Stimulated activated CD4-positive, alpha-beta T cell treated with anti-CD3 and anti-CD28 coated beads, Interleukin-12 subunit alpha, Interleukin-12 subunit beta, amount 100 ng/mL, for 48 hours (primary cell): Measurements from ENCODE around the gene RASGRP1.

Experiments
- DNase-seq, 3 donors: peaks; one replicate each; pipeline ENCODE4 v3.0.0-alpha.2; 2020; ENCODE audit warnings: low read depth in 2 of 3, low spot score in 1 of 3

RASGRP1 gene

DNA sequence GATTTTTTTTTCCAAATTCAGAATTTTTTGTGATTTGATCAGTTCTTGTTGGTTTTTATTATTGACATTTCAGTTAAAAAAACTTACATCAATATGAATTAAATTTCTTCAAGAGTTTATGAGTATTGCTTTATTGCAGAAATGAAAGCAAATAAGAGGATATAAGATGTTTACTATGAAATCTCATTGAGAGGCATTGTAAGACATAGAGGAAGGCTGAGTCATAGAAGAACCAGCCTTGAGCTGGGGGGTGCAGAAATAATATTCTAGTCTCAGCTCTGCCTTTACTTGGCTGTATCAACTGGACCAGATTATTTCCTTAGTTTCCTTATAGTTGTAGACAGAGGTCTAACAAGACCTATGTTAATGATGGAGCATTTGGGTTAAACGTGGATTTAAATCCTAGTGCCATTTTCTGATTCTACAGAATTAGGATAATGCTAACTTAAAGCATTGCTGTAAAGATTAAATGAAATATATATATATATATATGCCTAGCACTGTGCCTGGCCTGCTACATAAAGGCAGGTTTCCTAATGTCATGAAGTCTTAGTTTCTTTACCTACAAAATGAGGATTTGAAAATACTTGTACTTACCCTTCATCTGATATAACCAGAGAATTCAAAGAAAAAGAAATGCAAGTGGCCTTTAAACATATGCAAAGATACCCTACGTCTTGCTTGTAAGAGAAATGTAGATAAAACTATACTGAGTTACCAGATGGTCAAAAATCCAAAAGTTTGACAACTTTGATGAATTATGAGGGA is 103.4 kb downstream of the RASGRP1 start:
- DNase-seq: no peak

DNA sequence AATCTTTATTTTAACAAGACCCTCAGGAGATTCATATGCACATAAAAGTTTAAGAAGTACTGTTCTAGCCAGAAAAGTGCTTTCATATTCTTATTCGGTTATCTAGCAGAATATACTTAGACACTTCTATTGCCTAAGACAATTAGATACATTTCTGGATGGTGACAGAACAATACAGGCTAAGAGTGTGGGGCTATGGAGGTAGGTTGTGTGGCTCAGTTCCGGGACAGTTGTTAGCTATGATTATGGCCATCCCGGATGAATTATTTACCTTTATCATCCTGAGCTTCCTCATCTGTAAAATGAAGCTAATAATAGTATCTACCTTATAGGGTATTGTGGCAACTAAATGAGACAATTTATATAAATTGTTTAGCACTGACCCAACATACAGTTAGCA is 104.1 kb downstream of the RASGRP1 start:
- DNase-seq: no peak

DNA sequence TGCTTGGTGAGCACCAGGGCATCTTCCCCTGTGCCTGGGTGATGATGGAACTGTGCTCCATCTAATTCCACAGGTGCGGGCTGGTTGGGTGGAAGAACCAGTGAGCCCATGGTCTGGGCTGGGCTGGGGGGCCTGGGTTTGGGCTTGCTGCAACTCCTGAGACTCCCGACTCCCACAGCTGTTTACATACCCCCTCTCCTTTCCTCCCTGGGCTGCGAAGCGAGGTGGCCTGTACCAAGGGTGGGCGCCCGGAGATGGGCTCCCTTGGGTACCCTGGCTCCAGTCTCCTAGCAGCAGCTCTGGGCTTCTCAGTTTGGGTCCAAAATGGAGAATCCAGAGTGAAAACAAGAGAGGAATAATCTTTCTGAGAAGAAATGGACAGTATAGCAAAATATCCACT is 105.1 kb downstream of the RASGRP1 start:
- DNase-seq: no peak

DNA sequence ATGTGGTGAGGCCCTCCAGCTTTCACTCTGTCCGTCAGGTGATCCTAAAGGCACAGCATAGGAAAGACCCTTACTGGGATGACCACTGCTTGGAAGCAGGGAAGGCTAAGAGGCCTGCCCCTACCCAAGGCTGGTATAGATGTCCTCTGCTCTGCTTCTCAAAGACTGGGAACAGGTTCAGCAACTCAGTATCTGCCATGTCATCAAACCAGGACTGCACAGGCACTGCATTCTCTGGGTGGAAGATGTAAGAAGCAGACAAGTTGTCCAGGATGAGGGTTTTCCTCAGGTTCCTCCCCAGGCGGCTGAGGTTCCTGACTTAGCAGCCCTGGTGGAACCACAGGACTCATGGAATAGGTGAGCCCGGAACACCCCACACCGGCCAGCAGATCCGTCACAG is 106.0 kb downstream of the RASGRP1 start:
- DNase-seq: no peak

DNA sequence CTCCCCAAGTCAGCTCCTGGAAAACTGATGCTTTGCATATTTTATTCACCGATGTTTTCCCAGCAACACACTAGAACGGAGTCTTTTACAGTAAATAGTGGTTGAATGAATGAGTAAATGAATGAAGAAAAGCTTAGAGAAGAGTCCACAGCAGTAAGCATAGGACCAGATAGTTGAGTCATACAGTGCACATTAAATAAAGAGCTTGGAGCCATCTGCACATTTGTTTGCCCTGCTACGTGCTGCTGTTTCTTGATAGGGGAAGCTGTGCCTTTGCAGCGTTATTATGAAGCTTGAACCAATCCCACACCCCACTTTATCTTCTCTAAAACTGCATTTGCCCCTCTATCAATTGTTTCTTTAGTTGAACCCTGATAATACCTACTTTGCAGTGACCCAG is 109.5 kb downstream of the RASGRP1 start:
- DNase-seq: no peak

DNA sequence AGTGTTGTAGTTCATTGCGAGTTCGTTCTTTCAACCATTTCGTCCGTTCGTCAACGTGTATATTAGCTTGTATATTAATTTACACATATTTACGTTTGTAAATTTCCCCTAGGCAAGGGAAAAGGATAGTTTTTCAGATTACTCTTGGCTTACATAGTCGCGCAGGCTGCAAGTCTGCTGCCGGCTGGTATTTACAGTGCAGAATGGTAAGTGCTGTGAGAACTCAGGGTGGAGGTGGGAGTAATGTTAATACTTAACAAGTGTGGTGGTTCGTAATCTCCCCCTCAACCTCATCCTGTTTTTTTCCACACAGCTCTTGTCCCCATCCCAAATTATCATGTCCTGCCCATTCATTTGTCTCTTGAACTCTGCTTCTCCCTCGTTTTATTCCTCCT is 109.9 kb downstream of the RASGRP1 start:
- no peak for DNase-seq

DNA sequence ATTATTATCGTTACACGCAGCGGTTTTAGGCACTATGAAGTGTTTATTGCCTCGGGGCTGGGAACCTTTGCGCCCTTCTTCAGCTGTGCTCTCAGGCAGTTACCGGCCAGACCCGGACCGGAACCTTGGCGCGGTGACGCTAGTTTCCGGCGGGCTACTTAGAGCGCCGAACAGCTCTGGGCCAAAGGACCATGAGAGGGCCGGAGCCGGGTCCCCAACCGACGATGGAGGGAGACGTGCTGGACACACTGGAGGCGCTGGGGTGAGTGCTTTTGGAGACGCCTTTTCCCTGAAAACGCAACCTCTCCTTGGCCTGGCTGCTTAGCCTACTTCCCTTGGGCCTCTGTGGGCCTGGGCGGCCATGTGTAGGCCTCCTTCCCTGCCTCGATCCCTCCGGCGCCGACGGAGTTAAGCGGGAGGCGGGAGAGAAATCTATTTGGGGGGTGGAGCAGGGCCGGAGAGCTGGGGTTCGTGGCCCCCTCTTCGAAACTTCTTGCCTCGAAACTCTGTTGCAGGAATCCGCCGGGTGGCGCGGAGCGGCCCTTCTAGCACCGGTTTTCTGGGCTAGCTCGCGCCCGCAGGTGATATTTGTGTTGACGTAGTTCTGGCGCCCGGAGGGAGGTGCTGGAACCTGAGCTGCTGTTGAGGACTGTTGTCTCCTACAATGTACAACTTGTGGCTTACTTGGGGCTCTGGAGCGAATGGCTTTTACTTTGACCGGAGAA is 110.5 kb downstream of the RASGRP1 start, which contains the start of gene FAM98B:
Gene FAM98B (plus strand): TSS at position 157 of the 725 bp plus-strand sequence. CDS start 35 bp downstream, at position 192.
- peak; percentile 79 to 97 (median 87) for DNase-seq

DNA sequence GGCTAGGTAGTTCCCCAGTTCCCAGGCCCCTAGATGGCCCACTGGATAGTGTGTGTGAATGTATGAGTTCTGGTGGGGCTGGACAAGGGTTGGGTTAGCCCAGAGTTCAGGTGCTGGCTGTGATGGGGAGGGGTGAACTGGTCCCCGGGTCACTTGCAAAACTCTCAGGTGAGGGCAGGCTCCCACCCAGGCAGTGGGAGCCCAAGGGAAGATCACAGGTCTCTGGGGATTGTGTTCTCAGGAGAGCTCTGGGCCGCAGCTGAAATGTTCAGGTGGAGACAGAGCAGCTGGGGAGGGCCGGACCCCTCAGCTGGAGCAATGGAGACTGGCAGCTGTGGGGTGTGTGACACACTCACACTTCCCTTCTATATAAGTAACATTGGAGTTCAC is 123.5 kb downstream of the RASGRP1 start:
- DNase-seq: no peak

DNA sequence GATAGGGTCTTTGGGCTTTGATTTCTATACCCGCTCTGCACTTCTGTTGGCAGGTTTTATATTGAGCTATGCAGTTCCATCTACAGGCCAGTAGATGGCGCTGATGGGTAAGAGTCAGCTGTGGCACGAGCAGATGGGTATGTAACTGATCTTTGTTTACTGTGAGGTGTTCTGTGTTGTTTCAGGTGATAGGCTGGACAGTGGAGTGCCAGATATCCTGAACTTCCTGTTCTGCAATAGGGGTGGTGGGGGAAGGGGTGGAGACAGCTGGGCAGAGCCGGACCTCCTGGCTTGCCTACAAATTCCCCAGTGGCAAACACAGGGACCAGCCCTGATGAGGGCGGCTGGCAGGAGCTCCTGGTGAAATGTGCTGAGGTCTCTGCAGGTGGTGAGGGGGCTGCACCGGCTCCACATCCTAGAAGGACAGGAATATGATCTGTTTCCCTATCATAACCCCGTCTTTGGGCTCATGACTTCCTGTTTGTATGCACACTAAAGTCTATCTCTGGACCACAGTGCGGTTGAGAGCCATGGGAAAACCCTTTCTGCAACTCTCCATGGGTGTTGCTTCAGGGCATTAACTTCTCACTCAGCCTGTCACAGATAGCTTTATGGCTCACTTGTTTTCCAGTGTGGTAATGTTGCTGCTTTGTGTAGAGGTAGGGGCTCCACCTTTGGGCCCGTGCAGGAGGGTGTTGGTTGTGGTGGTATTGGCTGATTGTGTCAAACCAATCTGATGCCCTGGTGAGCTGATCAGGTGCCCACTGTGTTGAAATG is 124.1 kb downstream of the RASGRP1 start:
- DNase-seq: peak in 2 of 3 donors; percentile 18 to 42
